GM12878 (cell line): ENCODE data around the gene TEAD4.

Experiments
- ASH2L ChIP-seq: fragments of 300-600, 200-600 bp; sonication (generic); IDR thresholded peaks from 2 replicates; pipeline ENCODE4 v1.6.1; 2017; ENCODE audit warnings: low read depth, mild to moderate bottlenecking, borderline replicate concordance
- BHLHE40 ChIP-seq, 2 experiments: fragments of 450-650 bp in 1 of 2; IDR thresholded peaks; 2 replicates each; pipeline ENCODE4 v1.6.1; 2011 to 2017; ENCODE audit warnings: low read depth in 2 of 2, borderline replicate concordance in 1 of 2, improper control_type of control experiment in 1 of 2, low read length in 1 of 2, mild to moderate bottlenecking in 1 of 2
- DPF2 ChIP-seq: fragments of 450-650 bp; IDR thresholded peaks from 2 replicates; pipeline ENCODE4 v1.6.1; 2017; ENCODE audit warnings: mild to moderate bottlenecking
- REST ChIP-seq: IDR thresholded peaks from 2 replicates; pipeline ENCODE4 v1.6.1; 2012; ENCODE audit warnings: mild to moderate bottlenecking, low read depth, low read length
- SREBF2 ChIP-seq: IDR thresholded peaks from 2 replicates; pipeline ENCODE4 v1.6.1; 2012; ENCODE audit warnings: mild to moderate bottlenecking, low read length
- SRF ChIP-seq, 2 experiments: IDR thresholded peaks; 2 replicates each; pipeline ENCODE4 v1.6.1; 2011; ENCODE audit warnings: low read depth in 2 of 2, low read length in 2 of 2, mild to moderate bottlenecking in 1 of 2, moderate library complexity in 1 of 2
- TF ChIP-seq, protein P1 (sequence below), 3 experiments: IDR thresholded peaks in 2 of 3; conservative IDR thresholded peaks in 1 of 3; 2 replicates each; pipeline ENCODE4 v1.5.1; 2011; ENCODE audit warnings: low read depth in 3 of 3, low read length in 3 of 3, mild to moderate bottlenecking in 3 of 3, control low read depth in 2 of 3, moderate library complexity in 2 of 3, inconsistent platforms in 1 of 3, mixed read lengths in 1 of 3; ENCODE audit not compliant: control insufficient read depth in 2 of 3, insufficient read depth in 1 of 3; ENCODE audit errors: extremely low read depth in 1 of 3

DNA sequence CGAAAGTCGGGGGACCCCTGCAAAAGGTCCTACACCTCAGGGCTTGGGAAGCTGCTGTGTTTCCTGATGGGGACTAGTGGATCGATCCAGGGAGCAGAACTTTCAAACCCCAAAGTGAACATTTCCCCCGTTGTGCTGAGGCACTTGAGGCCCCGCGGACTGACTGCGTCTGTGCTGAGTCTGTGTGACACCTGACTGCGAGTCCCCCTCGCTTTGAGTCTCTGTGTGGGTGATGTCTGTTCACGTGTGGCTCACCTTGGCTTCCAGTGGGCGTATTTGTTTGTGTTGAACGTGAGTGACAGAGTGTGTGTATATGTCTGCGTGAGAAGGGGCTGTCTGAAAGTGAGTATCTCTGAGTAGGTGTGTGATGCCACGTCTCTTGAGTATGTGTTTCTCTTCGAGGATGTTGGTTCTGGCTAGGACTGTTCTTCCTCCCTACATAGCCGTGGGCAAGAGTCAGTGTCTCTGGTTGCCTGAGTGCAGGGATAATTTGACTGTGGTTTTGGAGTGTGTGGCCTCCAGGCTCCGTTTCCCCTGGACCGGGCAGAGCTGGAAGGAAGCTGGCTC lies 1.3 kb downstream of the TEAD4 start:
- TF ChIP-seq, protein P1, sequence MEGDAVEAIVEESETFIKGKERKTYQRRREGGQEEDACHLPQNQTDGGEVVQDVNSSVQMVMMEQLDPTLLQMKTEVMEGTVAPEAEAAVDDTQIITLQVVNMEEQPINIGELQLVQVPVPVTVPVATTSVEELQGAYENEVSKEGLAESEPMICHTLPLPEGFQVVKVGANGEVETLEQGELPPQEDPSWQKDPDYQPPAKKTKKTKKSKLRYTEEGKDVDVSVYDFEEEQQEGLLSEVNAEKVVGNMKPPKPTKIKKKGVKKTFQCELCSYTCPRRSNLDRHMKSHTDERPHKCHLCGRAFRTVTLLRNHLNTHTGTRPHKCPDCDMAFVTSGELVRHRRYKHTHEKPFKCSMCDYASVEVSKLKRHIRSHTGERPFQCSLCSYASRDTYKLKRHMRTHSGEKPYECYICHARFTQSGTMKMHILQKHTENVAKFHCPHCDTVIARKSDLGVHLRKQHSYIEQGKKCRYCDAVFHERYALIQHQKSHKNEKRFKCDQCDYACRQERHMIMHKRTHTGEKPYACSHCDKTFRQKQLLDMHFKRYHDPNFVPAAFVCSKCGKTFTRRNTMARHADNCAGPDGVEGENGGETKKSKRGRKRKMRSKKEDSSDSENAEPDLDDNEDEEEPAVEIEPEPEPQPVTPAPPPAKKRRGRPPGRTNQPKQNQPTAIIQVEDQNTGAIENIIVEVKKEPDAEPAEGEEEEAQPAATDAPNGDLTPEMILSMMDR (IDR thresholded peaks at IDR 0.05 in 2 of 3, conservative IDR thresholded peaks at IDR 0.05 in 1 of 3; ENCODE audit: control insufficient read depth in 2 of 3, extremely low read depth in 1 of 3, insufficient read depth in 1 of 3, low read depth in 3 of 3, low read length in 3 of 3), result no peak
- TF ChIP-seq ASH2L (no peak), REST (no peak), SRF (IDR thresholded peaks at IDR 0.05; ENCODE audit: low read depth in 2 of 2, low read length in 2 of 2) (no peak), DPF2 (no peak), SREBF2 (no peak), BHLHE40 (IDR thresholded peaks at IDR 0.05; ENCODE audit: borderline replicate concordance in 1 of 2, low read depth in 2 of 2, low read length in 1 of 2) (no peak)
